Mammary epithelial cell (primary cell): Measurements from ENCODE around the gene DGKQ.

Source experiments
- CTCF ChIP-seq, 2 donors: IDR thresholded peaks in 1 of 2; conservative IDR thresholded peaks in 1 of 2; 2 replicates each; pipeline ENCODE4 v1.5.1; 2011 to 2012; ENCODE audit warnings: inconsistent platforms in 2 of 2, low read length in 2 of 2, mild to moderate bottlenecking in 2 of 2, control low read depth in 1 of 2, low read depth in 1 of 2; ENCODE audit not compliant: insufficient read depth in 1 of 2; ENCODE audit errors: extremely low read depth in 1 of 2
- EZH2 ChIP-seq: IDR thresholded peaks from 2 replicates; pipeline ENCODE4 v1.6.1; 2012; ENCODE audit warnings: low read length, inconsistent platforms, borderline replicate concordance

- TF ChIP-seq EZH2 (no peak), CTCF (conservative IDR thresholded peaks at IDR 0.05 in 1 of 2, IDR thresholded peaks at IDR 0.05 in 1 of 2; ENCODE audit: extremely low read depth in 1 of 2, insufficient read depth in 1 of 2, low read depth in 1 of 2, low read length in 2 of 2) (no peak)
These were observed 41.2 kb downstream of the DGKQ start, which contains the start of the genes GAK and TMEM175 for GRCh38 chr4:931960-932712.
